LNCaP clone FGC (cell line): ENCODE measurements around the gene CPZ.

Experiments
- DNase-seq: peaks from one replicate; pipeline ENCODE4 v3.0.0-alpha.2; 2011; ENCODE audit warnings: low read depth
- H3K4me3 ChIP-seq: 2 replicates; pipeline ENCODE4 v1.5.1; 2011; ENCODE audit warnings: mild to moderate bottlenecking, low read depth, low read length, control low read depth
- TF ChIP-seq, protein P1 (sequence below): IDR thresholded peaks from 2 replicates; pipeline ENCODE4 v1.5.1; 2012; ENCODE audit warnings: mild to moderate bottlenecking; ENCODE audit not compliant: control insufficient read depth, insufficient read depth; ENCODE audit errors: extremely low read depth

Gene CPZ

GRCh38 chr4:8599657-8600056 is 7.1 kb downstream of the CPZ start:
- TF ChIP-seq, protein P1, sequence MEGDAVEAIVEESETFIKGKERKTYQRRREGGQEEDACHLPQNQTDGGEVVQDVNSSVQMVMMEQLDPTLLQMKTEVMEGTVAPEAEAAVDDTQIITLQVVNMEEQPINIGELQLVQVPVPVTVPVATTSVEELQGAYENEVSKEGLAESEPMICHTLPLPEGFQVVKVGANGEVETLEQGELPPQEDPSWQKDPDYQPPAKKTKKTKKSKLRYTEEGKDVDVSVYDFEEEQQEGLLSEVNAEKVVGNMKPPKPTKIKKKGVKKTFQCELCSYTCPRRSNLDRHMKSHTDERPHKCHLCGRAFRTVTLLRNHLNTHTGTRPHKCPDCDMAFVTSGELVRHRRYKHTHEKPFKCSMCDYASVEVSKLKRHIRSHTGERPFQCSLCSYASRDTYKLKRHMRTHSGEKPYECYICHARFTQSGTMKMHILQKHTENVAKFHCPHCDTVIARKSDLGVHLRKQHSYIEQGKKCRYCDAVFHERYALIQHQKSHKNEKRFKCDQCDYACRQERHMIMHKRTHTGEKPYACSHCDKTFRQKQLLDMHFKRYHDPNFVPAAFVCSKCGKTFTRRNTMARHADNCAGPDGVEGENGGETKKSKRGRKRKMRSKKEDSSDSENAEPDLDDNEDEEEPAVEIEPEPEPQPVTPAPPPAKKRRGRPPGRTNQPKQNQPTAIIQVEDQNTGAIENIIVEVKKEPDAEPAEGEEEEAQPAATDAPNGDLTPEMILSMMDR: no peak
- H3K4me3 ChIP-seq: no peak overlapping the region
- DNase-seq: no peak

DNA sequence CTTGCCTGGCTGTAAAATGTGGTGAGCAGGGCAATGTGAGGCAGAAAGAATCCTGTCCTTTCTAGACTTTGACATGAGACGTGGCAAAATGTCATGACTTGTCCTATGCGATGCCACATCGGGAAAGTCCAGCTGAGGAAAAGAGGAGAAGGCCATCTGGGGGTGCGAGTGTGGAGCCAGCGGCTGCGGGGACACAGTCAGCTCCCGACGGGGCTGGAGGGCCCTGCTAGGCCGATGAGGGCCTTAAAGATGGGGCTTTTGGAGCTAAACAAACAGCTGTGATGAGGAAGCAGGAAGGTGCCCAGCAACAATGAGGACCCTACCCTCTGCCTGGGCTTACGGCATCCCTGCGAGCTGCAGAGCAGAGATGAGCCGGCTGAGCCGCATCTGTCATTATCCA is 7.7 kb downstream of the CPZ start:
- TF ChIP-seq, protein P1: no peak
- no peak overlapping the region for H3K4me3 ChIP-seq
- no peak for DNase-seq

DNA sequence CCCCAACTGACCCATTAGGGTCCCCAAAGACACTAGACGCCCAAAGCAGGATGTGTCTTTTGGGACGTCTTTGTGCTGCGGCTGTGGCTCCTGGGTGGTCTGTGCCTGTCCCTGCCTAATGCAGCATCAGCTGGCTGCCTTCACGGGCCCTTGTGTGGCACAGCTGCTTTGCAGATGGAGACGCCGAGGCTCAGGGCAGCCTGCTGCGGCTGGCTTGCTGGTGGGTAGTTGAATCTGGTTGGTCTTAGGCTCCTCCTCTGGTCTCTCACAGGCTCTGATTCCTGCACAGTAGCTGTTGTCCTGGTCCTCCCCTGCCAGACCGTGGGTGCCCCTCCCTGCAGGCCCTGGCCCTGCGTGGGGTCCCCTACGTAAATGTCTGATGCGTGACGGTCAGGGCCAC is 8.1 kb downstream of the CPZ start:
- DNase-seq: no peak
- no peak overlapping the region for H3K4me3 ChIP-seq
- TF ChIP-seq, protein P1: no peak

DNA sequence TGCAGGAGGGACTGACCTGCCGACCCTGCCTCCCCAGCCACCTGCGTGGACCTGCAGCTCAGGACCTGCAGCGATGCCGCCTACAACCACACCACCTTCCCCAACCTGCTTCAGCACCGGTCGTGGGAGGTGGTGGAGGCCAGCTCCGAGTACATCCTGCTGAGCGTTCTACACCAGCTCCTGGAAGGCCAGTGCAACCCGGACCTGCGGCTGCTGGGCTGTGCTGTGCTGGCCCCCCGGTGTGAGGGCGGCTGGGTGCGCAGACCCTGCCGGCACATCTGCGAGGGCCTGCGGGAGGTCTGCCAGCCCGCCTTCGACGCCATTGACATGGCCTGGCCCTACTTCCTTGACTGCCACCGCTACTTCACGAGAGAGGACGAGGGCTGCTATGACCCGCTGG is 8.5 kb downstream of the CPZ start:
- no peak for DNase-seq
- TF ChIP-seq, protein P1: no peak
- H3K4me3 ChIP-seq: no peak overlapping the region

DNA sequence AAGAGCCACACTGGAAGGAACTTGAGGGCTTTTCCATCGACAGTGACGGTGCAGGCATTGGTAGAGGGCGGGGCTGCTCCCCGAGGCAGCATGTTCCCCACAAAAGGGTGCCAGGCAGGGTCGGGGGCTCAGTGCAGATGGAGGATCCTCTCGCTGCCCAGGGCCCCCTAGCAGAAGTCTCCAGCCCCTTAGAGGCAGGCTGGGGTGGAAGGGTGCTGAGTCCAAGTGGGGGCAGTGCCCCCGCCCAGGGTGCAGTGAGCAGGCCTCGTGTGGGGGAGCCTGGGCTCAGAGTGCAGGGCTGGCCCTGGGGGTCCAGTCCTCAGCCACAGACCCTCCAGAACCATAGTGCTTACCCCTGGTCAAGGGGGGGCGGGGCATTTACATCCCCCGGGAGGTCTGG is 9.0 kb downstream of the CPZ start:
- TF ChIP-seq, protein P1: no peak
- no peak for DNase-seq
- H3K4me3 ChIP-seq: no peak overlapping the region

- TF ChIP-seq, protein P1: no peak
- no peak overlapping the region for H3K4me3 ChIP-seq
- no peak for DNase-seq
Observed at GRCh38 chr4:8602686-8603430, 10.3 kb downstream of the CPZ start.

- TF ChIP-seq, protein P1: no peak
- no peak overlapping the region for H3K4me3 ChIP-seq
Observed at GRCh38 chr4:8603931-8604330, 11.4 kb downstream of the CPZ start.

More at GRCh38 chr4:8603931-8604330, 11.4 kb downstream of the CPZ start:
- no peak for DNase-seq
